Activated CD4-positive, alpha-beta T cell treated with anti-CD3 and anti-CD28 coated beads for 4 hours (primary cell): ENCODE measurements around the gene OPCML.

Experiments used
- DNase-seq, 2 donors: peaks; one replicate each; pipeline ENCODE4 v3.0.0-alpha.2; 2020

The OPCML gene

DNA sequence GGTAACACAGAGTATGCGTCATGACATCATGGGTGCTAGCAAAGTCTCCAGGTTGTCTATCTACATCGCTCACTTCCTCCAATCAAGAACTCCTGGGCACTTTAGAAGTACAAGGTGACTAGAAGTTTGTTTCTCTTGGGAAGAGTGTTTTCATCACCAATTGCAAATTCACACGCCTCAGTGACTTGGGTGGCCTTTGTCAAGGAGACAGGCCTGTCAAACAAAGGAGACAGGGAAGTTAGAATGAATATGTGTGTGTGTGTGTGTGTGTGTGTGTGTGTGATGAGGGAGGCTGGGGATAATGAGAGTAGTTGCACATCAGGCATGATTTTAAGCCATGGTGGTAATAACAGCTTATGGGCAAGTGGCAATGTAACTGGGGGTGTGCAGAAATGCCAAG is 953.2 kb downstream of the OPCML start:
- no peak for DNase-seq

DNA sequence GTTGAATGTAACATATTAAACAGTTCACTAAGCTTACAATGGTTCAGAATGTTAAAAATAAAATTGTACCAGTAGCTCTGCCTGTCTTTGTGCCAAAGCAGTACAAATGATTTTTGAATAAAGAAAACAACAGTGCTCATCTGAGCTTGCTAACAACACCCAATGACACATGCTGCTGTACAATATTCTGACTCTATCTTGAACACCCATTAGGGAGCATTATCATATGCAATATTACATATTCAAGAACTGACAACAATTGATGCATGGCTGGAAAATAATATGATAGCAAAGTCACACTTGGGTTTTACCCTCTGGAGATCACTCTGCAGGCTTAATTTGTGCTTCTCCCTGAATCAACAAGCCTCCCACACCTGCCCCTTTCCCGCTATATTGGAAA is 953.7 kb downstream of the OPCML start:
- no peak for DNase-seq

DNA sequence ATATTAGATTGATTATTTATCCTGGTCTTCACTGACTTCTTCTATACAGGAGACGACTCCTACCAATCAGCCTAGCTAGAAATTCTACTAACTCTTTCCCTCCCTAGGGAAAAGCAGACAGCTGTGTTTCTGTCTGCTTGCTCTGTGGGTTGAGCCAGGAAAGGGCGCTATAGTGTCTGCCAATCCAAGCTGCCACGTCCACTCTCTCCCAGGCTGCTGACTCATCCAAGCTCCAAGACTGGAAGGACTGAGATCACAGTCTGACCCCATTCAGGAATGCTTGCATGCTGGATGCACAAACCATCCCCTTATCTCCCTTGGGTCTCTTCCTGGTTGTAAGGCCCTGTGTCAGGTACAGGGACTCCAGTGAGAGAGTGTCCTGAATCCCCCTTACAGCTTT is 955.6 kb downstream of the OPCML start:
- DNase-seq = no peak

DNA sequence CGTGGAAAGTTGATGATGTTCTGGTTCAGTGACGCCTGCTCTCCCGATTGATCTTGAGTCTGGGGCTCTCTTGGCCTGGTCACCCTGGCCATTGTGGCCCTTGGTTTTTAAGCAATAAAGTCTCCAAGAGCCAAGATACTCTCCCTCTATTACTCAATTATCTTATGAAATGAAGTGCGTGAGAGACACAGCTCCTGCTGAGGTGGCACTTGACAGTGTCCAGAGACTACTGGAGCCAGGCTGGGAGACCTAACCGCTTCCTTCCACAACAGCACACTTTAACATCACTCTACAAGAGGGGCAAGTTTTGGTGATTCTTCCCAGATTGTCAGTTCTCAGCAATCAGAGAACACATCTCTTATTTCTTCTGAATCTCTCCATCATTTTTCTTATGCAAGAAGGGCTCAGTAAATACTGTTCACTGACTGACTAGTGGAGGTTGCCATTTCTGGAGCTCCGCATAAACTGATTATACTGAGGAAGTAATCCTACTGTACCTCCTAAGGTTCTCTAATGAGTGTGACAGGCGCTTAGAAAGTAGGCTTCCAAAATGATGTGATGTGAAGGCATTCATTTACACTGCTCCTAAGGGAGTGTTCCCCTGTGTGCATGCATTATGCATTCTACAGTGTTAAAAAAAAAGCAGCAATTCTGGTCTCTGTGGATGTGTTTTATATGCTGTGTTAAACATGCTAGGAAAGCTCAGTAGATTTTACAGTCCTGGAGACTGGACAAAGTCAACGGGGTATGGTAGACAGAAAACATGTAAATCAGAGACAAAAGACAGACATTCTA is 968.0 kb downstream of the OPCML start:
- DNase-seq = no peak

DNA sequence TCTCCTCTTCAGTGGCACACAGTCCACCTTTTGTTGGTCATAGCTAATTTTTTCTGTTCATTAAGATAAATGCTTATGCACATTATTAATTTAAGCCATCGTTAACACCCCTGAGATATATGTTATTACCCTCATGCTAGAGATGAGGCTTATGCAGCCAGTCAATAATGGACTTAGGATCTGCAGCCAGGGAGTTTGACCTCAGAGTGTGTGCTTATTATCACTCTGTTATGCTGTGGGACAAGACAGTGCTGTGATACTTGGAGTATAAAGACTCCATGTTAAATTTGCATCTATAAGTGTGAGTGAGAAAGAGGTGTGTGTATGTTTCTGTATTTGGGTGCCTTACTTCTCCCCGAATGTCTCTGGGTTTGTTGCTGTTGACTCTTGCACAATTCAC is 969.3 kb downstream of the OPCML start:
- DNase-seq = no peak

DNA sequence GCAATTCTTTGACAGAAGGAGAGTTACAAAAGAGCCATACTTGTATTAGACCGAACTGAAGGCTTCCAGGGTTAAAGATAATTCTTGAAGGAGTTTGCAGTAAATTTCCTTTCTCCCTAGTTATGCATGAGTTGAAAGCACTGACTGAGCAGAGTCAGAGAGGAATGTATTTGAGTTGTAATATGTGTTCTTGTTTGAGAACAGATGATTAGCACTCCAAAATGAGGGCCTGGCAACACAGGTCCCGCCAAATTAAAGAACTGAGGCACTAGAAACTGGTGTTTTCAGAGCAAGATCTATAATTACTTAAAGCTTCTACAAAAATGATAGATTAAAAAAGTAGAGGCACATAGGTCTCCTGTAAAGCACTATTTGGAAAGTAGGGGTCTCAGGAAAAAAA is 970.4 kb downstream of the OPCML start:
- no peak for DNase-seq

DNA sequence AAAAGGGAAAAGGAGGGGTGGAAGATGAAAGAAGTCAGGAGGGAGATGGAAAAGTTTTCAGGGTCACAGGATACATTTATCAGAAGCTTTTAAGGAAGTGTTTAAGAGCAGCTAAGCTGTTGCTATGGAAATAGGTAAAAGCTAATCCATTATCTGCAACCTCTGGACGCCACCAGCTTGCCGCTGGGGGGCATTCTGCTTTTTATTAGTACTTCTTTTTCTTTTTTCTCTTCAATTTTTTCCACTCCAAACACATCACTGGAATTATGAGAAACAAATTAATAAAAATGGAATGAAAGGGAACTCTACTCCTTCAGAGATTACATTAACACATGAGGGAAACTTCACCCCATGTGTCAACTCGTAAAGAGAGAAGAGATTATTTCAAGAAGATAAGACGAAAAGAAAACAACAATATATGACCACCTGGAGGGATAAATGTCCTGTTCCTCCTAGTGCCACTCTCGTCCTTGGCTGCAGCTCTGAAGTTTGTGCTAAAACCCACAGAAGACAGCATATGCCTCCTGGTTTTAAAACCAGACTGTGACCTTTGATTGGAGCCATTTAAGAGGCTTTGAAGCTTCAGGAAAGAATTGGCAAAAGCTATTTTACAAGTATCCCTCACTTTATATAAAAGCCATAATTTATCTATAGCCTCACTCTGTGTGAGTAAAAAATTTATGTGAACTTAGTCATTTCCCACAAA is 972.8 kb downstream of the OPCML start:
- DNase-seq = no peak

DNA sequence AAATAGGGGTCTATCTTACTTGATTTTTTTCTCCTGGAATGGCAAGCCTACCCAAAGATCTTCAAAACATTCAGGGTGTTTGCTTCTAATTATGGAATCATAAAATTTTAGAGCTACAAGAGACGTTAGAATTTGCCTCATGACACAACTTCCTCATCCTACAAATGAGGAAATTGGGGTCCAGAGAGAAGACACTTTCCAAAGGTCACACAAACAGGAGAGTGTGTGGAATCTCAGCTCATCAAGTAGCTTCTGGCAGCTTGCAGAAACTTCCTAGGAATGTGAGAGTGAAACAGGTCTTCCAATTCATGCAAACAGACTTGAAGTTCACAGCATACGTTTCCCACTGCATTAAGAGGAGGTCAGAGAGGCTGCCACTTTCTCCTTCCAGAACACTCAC is 976.0 kb downstream of the OPCML start:
- no peak for DNase-seq

DNA sequence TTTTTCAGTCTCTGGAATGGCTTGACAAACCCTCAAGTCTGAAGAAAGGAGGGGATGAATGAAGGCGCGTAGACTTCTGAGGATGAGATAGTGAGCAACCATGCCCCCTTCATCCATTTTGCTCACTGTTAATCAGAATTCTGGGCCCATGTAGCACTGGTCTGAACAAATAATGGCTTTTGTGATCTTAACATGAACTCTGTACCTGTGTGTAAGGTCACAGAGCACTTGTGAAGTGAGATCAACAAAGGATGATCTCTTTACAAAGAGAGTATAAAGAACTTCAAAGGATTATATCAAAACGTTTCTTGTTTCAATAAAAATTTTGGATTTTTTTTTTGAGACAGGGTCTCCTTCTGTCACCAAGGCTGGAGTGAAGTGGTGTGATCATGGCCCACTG is 976.7 kb downstream of the OPCML start:
- no peak for DNase-seq

DNA sequence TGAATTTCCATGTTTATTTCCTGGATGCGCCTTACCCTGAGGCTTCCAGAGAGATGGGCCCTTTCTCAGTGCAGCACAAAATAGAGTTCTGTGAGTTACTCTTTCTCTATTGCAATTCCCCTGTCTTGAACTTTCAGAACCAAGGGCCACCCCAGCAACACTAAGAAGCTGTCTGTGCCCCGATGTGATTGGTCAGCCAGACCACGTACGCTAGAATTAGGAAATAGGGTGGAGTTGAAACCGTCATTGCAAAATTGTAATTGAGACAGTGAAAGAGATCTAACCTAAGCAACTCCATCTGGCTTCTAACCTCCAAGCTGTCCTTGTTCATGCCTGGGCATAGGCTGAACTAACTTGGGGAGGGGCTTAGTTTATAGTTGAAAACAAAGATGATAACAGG is 981.3 kb downstream of the OPCML start:
- no peak for DNase-seq

DNA sequence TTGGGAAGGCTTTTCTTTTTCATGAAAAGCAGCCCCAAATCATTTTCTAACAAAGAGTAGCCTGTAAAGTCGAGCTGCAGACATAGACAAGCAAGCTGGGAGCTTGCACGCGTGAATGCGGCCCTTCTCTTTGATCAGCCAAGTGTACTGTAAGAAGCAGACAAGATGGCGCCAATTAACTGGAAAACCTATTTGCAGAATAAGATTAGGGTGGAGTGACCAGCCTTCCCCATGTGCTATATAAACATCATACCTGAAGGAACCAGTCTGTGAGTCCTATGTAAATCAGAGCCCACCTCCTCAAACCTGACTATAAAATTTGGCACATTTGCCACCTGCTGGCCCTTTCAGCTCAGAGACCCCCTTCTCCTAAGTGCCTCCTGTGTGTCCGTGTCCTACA is 982.7 kb downstream of the OPCML start:
- no peak for DNase-seq

DNA sequence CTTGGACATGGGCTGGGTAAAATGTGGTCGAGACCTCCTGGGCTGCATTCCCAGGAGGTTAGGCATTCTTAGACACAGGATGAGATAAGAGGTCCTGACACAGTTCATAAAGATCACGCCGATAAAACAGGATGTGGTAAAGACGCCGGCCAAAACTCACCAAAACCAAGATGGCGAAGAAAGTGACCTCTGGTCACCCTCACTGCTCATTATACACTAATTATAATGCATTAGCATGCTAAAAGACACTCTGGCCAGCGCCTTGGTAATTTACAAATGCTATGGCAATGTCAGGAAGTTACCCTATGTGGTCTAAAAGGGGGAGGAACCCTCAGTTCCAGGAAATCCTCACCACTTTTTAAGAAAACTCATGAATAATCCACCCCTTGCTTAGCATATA is 983.3 kb downstream of the OPCML start:
- no peak for DNase-seq

DNA sequence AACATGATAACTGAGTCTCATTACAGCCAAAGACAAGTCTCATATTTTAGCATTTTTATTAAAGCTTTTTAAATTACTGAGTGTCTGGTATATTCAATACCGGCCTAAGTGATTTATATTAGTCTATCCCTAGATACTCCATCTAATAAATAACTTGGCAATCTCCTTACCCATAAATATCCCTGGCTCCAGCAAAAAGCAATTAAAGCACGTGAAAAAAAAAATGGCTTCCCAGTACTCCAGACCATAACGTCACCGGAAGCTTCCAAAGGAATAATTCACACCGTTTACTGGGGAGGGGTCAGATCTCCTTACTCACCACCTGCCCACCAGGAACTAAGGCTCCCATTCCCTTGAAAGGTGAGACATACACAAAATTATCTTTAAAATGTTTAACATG is 988.3 kb downstream of the OPCML start:
- no peak for DNase-seq

DNA sequence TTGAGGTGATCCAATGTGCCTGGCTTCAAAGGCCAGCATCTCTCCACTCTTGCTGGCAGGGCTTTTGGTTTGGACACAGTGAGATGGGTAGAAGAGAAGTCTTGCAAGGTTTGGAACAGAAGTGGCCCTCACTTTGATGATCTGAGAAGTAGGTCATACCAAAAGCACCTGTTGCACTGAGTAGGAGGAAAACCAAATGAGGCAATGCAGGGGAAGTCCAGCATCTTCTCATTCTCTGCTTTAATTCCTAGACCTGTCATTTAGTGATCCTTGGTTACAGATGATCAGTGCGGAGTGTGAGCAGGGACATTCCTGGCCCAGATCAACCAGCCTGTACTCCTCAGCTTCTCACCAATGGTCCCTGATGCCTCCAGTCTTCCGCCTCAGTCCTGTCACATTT is 990.5 kb downstream of the OPCML start:
- no peak for DNase-seq

DNA sequence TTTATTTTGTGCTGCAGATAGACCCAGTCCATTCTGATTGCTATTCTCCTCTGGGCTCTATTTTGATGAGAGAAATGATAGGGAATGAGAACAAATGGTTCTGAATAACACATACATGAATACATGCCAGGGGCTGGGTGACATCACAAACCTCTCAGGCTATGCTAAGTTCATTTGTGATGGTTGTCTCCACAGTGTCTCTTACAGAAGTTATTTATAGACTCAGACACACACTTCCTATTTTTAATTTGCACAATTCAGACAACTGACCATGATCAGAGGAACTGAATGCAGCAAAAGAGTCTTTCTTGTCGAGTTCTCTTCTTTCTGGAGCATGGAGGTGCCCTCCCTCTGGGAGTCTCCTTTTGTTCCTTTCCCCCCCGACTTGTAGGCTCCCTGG is 991.7 kb downstream of the OPCML start:
- DNase-seq = no peak

DNA sequence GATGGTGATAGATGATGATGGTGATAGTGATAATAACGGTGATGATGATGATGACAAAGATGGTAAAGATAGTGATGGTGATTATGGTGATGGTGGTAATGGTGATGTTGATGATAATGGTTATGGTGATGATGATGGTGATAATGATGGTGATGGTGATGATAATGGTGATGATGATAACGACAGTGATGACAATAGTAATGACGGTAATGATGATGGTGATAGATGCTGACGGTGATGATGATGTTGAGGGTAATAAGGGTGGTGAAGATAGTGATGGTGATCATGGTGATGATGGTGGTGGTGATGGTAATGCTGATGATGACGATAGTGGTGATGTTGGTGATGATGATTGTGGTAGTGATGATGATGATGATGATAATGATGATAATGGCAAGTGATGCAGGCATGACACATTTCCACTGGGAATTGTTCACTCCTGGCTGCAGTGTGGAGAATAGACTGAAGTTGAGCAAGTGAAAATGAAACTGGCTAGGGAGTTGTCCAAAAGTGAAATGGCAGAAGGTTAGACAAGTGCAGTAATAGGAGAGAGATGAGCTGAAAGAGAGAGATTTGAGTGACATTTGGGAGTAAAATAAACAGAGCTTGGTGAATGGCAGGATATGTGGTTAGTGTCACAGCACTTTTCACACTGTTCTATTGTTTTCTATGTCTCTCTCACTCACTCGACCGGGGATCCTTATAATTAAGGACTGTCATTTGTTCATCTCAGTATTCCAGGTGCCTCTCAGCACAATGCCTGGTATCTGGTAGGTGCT is 992.5 kb downstream of the OPCML start:
- DNase-seq = no peak

DNA sequence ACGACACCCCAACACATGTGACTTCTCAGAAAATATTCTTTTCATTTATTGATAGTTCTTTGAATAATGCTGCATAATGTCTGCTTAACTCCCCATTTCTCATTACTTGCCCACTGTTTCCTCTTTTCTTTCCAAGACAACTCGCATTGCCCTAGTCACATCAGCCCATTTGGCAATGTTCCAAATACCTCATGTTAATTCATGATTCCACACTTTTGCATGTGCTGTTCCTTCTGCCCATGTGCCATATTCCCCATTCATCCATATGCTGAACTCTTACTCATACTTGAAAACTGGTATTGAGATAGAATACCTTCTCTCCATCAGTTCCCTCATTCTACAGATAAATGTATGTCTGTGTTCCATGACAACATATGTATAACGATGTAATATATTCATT is 993.7 kb downstream of the OPCML start:
- no peak for DNase-seq

DNA sequence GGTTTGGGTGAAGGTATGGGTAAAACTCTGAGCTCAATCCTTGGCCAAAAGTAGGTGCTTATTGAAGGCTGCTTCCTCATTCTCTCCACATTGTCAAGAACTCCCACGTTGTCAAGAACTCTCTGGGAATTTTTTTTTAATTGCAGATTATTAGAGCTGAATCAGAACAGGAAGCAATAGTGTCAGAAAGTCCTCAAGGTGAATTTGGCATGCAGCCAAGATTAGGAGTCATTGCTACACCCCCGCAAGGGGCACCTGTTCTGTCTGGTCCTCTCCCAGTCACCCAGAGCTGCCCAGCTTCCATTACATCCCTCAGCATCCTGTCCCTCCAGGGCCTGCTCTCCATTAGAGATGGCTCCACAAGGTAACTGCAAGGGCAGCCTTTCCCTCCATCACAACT is 996.5 kb downstream of the OPCML start:
- DNase-seq = no peak

DNA sequence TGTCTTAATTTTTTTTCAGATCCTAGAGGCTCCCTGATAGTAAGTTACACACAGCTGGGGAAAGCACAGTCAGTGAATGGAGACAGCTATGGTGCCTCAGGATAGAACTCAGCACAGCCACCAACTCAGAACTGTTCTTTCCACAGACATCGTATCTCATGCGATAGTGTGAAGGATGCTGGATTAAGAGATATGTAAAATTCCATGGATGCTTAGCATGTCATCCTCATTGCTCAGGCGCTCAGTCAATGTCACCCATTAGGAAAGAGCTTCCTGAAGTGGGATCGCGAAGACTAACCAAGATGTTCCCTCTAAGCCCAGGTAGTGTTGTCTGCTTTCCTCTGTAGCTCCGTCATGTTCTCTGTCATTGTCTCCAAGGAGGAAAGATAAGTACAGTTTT is 1000.4 kb downstream of the OPCML start:
- DNase-seq = no peak

DNA sequence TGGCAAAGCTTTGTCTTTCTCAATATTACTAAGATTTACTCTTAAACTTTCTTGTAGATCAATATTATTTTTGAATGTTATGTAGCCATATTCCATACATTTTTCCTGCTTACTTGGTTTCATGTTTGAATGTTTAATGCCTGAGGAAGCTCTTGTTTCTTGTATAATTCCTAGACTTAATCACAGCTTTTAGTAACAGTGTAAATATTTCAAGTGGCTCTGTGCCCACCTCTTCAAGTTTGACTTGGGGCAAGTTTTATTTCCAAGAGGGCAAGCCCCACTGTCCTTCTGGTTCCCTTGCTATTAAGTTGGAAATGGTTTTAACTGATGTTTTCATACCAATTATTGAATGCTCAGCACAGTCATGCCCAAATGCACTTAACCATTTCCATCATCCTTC is 1004.1 kb downstream of the OPCML start:
- no peak for DNase-seq

DNA sequence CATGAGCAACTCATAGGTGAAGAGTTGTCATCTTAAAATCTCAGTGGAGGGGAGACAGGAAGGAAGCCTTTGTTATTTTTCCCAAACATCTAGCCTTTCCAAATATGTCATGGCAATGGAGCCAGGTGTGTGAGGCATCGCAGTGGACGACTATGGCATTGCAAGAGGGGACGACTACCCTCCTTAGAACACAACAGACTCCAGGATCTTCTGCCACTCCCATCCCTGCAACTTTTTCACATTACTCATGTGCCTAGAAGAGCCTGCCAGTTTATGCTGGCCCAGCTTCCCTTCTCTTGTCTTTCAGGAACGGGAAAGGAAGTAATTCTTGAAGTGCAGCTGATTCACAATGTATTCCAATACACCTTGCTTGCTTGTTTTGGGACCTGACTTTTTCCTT is 1008.4 kb downstream of the OPCML start:
- no peak for DNase-seq

DNA sequence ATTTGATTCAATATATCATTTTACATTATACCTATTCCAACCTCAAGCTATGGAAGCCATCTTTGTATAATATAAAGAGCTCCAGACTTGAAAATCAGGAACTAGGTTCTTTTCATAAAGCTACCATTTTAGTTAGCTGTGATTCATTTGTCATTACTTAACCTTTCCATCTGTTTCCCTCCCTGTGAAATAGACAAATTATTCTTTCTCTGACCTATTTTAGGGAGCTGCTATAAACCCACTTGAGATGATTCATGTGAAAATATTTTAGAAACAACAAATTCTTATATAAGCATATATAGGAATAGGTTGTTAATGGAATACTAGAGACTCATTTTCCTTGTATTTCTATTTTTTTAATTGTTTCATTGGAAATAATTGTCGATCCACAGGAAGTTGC is 1012.1 kb downstream of the OPCML start:
- DNase-seq = no peak

DNA sequence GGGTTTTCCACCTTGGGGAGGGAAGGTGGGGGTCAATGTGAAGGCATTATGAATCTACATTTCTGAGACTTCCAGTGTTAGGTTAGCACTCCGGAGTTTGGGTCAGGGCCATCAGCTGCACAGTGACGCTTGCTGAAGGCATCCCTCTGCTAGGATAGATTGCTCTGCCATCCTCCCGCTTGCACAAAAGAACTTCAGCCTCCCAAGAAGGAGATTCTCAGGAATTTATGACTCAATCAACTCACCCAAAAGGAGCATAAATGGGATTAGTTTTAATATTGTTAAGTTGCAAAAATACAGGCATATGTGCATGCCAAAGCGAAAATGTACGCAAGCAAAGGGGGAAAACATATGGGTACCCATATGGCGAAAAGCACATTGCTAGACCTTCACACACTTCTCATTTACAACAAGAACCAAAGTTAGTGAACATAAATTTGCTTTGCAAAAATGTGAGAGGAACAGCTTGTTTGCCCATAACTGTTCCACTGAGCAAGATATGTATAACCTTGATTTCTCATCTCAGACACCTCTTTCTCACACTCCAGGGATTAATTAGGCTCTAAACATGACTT is 1013.0 kb downstream of the OPCML start:
- DNase-seq = no peak
